Epithelial cell of alveolus of lung (primary cell): ENCODE results near the gene GBX1. TPM values are rescaled to one million over a fixed set of nuclear protein-coding genes. Genes with fewer than 3 reads are reported as not detected.

Experiments
- total RNA-seq: library from RNA; depleted of rRNA; stranded (reverse); fragments of >200 nt; gene quantifications from 2 replicates; pipeline ENCODE4 v1.2.1, GENCODE V29; 2015

The GBX1 gene
- total RNA-seq: not detected in 2 replicates

DNA sequence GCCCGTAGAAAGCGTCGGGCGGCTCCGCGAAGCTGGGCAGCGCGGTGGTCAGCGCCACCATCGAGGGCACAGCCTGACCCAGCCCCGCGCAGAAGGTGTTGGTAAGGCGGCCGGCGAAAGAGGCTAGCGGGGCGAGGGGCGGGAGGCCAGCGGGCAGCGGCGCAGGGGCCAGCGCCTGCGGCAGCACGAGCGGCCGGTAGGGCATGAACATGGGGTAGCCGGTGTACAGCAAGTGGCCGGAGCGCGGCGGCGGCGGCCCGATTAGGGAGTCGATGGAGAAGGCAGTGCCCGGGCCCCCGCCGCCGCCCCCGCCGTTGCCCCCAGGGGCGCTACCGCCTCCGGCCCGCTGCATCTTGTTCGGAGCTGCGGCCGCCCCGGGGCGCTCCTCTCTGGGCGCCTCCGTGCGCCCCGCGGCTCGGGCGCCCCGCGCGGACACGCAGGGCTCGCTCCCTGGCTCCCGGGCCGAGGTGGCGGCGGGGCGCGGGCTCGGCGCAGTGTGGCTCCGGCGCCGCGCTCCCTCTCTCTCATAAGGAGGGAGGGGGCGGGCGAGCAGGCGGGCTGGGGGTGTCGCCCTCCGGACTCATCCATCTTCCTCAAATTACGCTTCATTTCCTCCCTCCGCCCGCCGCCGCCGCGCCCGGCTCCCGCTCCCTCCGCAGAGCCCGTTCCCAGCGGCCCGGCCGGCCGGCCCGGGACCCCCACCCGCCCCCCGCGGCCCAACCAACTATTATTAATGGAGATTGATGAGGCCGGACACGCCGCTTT is at the start of gene GBX1:
GBX1 (minus strand) TSS at position 498 of the 765 bp plus-strand sequence; CDS start at position 352, 146 bp downstream.

GRCh38 chr7:151210087-151210854 is 42.8 kb upstream of the GBX1 start, which contains the start of gene H2BK1:
Gene H2BK1 (minus strand): TSS chr7:151210488. CDS start chr7:151210318, 170 bp downstream.

DNA sequence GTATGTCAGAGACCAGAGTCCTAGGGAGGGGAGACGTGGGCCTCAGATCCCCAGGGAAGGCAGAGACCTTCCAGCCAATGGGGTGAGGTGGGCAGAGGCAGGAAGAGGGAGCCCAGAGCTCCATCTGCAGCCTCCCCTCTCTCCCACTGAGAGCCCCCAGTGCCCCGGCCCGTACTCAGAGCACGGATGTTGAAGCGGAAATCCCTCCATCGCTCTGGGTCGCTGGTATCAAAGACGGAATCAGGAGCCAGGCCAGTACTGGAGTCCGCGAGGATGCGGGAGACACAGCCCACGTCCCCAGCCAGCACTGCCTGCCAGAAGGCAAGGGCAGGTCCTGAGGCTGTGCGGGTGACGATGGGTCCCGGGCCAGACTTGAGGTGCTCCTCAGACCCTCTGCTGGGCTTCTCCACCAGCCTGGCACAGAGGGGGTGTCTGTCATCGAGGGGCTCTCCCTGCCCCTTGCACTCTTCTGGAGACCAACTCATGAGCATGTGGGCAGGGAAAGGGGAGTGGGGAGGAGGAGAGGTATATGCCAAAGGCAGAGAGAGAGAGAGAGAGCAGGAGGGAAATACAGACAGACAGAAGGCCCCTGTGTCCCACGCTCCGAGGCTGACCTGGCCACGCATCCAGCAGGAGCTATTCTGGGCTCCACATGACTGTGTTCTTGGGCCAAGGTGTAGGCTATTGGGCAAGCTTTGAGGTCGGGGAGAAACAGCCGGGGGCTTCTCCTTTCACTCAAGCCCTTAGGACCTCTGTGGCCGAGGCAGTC is 19.3 kb upstream of the GBX1 start, which contains the start of gene ASB10:
ASB10 (minus strand) TSS at position 611 of the 769 bp plus-strand sequence; CDS start at position 491, 120 bp downstream.

Other genes with a start within 250 kb of the GBX1 start
- under 0.01 and 0.16 TPM in 2 replicates for gene KCNH2, start 189.4 kb downstream of the GBX1 start, total RNA-seq
- 1.4 and 4.5 TPM in 2 replicates for gene NOS3, start 176.7 kb downstream of the GBX1 start, total RNA-seq
- 0.13 and 0.64 TPM in 2 replicates for gene ATG9B, start 143.2 kb downstream of the GBX1 start, total RNA-seq
- gene ABCB8, start 139.2 kb downstream of the GBX1 start, total RNA-seq: 17.0 and 45.3 TPM in 2 replicates
- 0.13 and 0.96 TPM in 2 replicates for gene ASIC3, start 119.2 kb downstream of the GBX1 start, total RNA-seq
- 19.9 and 21.6 TPM in 2 replicates for gene CDK5, start 109.8 kb downstream of the GBX1 start, total RNA-seq
- gene SLC4A2, start 108.1 kb downstream of the GBX1 start, total RNA-seq: 98.3 and 113 TPM in 2 replicates
- 46.5 and 52.5 TPM in 2 replicates for gene FASTK, start 86.9 kb downstream of the GBX1 start, total RNA-seq
- 55.1 and 58.2 TPM in 2 replicates for gene TMUB1, start 84.2 kb downstream of the GBX1 start, total RNA-seq
- gene AGAP3, start 81.2 kb downstream of the GBX1 start, total RNA-seq: 25.5 and 34.6 TPM in 2 replicates
- not detected in 2 replicates for gene ASB10, start 19.6 kb upstream of the GBX1 start, total RNA-seq
- gene H2BK1, start 42.8 kb upstream of the GBX1 start, total RNA-seq: not detected in 2 replicates
- 44.6 and 54.8 TPM in 2 replicates for gene ABCF2, start 59.5 kb upstream of the GBX1 start, total RNA-seq
- gene CHPF2, start 64.8 kb upstream of the GBX1 start, total RNA-seq: 74.2 and 81.2 TPM in 2 replicates
- 23.7 and 51.5 TPM in 2 replicates for gene SMARCD3, start 81.0 kb upstream of the GBX1 start, total RNA-seq
- gene NUB1, start 174.1 kb upstream of the GBX1 start, total RNA-seq: 43.8 and 47.4 TPM in 2 replicates
- 1.7 and 16.6 TPM in 2 replicates for gene WDR86, start 242.3 kb upstream of the GBX1 start, total RNA-seq